H1 (cell line): ENCODE results near the gene CDC14B. TPM values are rescaled to one million over a fixed set of nuclear protein-coding genes. Genes with fewer than 3 reads are reported as not detected.

Source experiments
- CTCF ChIA-PET: fragments of 300-600 bp; sonication (Branson Sonifier 250); formaldehyde crosslinking; loops from one replicate; lab custom pipeline; 2021; ENCODE audit not compliant: partially characterized antibody; lab: Charles Lee
- POLR2A ChIA-PET: fragments of 300-600 bp; sonication (Branson Sonifier 250); formaldehyde crosslinking; loops from one replicate; lab custom pipeline; 2021; ENCODE audit warnings: inconsistent platforms; ENCODE audit not compliant: partially characterized antibody; lab: Charles Lee
- DNase-seq, 2 experiments: peaks; one replicate each; pipeline versions ENCODE4 v3.0.0 to v3.0.0-alpha.2; 2010 to 2022; ENCODE audit warnings: low spot score in 2 of 2, low read depth in 1 of 2, mixed read lengths in 1 of 2
- FAIRE-seq: peaks from 2 replicates; lab custom pipeline; 2011; peaks lifted over from hg19 to GRCh38; lab: Jason Lieb, UNC
- H2AFZ ChIP-seq: 2 replicates; pipeline ENCODE4 v1.8.1; 2012; ENCODE audit warnings: low read length, inconsistent platforms
- H2AK5ac ChIP-seq: 2 replicates; pipeline ENCODE4 v1.6.1; 2013; ENCODE audit warnings: low read depth, low read length
- H2BK120ac ChIP-seq: replicated peaks from 2 replicates; pipeline ENCODE3; 2013; ENCODE audit warnings: low read depth, low read length, inconsistent platforms
- H2BK12ac ChIP-seq: 2 replicates; pipeline ENCODE4 v1.6.1; 2013; ENCODE audit warnings: low read depth, low read length
- H2BK15ac ChIP-seq: 2 replicates; pipeline ENCODE4 v1.6.1; 2013; ENCODE audit warnings: low read length
- H2BK20ac ChIP-seq: 2 replicates; pipeline ENCODE4 v1.6.1; 2013; ENCODE audit warnings: low read length
- H2BK5ac ChIP-seq: 2 replicates; pipeline ENCODE4 v1.6.1; 2013; ENCODE audit warnings: low read depth, low read length
- H3K14ac ChIP-seq: 2 replicates; pipeline ENCODE4 v1.6.1; 2013; ENCODE audit warnings: inconsistent platforms; ENCODE audit not compliant: insufficient read length
- H3K18ac ChIP-seq: 2 replicates; pipeline ENCODE4 v1.6.1; 2013; ENCODE audit warnings: low read length; ENCODE audit errors: extremely low read depth
- H3K23ac ChIP-seq: 2 replicates; pipeline ENCODE4 v1.6.1; 2013; ENCODE audit warnings: inconsistent platforms; ENCODE audit not compliant: insufficient read length
- H3K23me2 ChIP-seq: 2 replicates; pipeline ENCODE4 v1.6.1; 2013; ENCODE audit warnings: low read depth, low read length
- H3K27ac ChIP-seq: 2 replicates; pipeline ENCODE4 v1.6.1; 2011; ENCODE audit warnings: low read depth, low read length, inconsistent platforms
- H3K27me3 ChIP-seq, 4 experiments: replicated peaks in 1 of 4; 1 replicate in 1 of 4; 2 replicates in 3 of 4; pipeline versions ENCODE4 v1.6.1 to v1.8.1; 2011 to 2013; ENCODE audit warnings: low read length in 3 of 4, mild to moderate bottlenecking in 3 of 4, inconsistent platforms in 2 of 4, mixed read lengths in 2 of 4, moderate library complexity in 1 of 4; ENCODE audit not compliant: control insufficient read depth in 3 of 4, insufficient read depth in 3 of 4; ENCODE audit errors: extremely low read depth in 1 of 4
- H3K36me3 ChIP-seq, 4 experiments: 2 replicates each; pipeline versions ENCODE4 v1.6.1 to v1.8.1; 2011 to 2013; ENCODE audit warnings: mild to moderate bottlenecking in 4 of 4, low read length in 3 of 4, moderate library complexity in 2 of 4, control low read depth in 1 of 4, inconsistent platforms in 1 of 4; ENCODE audit not compliant: insufficient read depth in 4 of 4, control insufficient read depth in 2 of 4
- H3K4ac ChIP-seq: replicated peaks from 2 replicates; pipeline ENCODE3; 2013; ENCODE audit warnings: low read length, low read depth, mixed read lengths, inconsistent platforms; ENCODE audit not compliant: insufficient read length
- H3K4me1 ChIP-seq, 4 experiments: replicated peaks in 1 of 4; 1 replicate in 1 of 4; 2 replicates in 3 of 4; pipeline versions ENCODE4 v1.6.1 to v1.8.1; 2011 to 2013; ENCODE audit warnings: low read length in 3 of 4, inconsistent platforms in 2 of 4, mixed read lengths in 1 of 4; ENCODE audit not compliant: insufficient read depth in 4 of 4, control insufficient read depth in 3 of 4
- H3K4me2 ChIP-seq, 2 experiments: 2 replicates each; pipeline versions ENCODE4 v1.6.1 to v1.8.1; 2011 to 2013; ENCODE audit warnings: low read depth in 2 of 2, low read length in 2 of 2, control low read depth in 1 of 2, inconsistent platforms in 1 of 2, mild to moderate bottlenecking in 1 of 2; ENCODE audit not compliant: insufficient read depth in 1 of 2
- H3K4me3 ChIP-seq, 4 experiments: fragments of 200-600, 300-600 bp in 1 of 4; sonication (generic), shearing (Covaris generic), sonication (Bioruptor Twin) in 1 of 4; 2 replicates each; pipeline versions ENCODE4 v1.5.1 to v1.8.1; 2011 to 2016; ENCODE audit warnings: low read length in 4 of 4, low read depth in 3 of 4, control low read depth in 2 of 4, inconsistent platforms in 2 of 4, mild to moderate bottlenecking in 2 of 4, mixed read lengths in 1 of 4, moderate library complexity in 1 of 4; ENCODE audit not compliant: insufficient read depth in 2 of 4; ENCODE audit errors: extremely low read depth in 1 of 4
- H3K56ac ChIP-seq: replicated peaks from 2 replicates; pipeline ENCODE3; 2013; ENCODE audit warnings: low read depth, mild to moderate bottlenecking, mixed read lengths, low read length, inconsistent platforms; ENCODE audit not compliant: insufficient read length
- H3K79me1 ChIP-seq: 2 replicates; pipeline ENCODE4 v1.6.1; 2013; ENCODE audit warnings: low read depth, low read length, control low read depth
- H3K79me2 ChIP-seq, 2 experiments: 2 replicates each; pipeline versions ENCODE4 v1.6.1 to v1.8.1; 2012 to 2013; ENCODE audit warnings: low read length in 2 of 2, mild to moderate bottlenecking in 2 of 2, inconsistent platforms in 1 of 2; ENCODE audit not compliant: insufficient read depth in 2 of 2, control insufficient read depth in 1 of 2
- H3K9ac ChIP-seq, 4 experiments: replicated peaks in 1 of 4; 1 replicate in 1 of 4; 2 replicates in 3 of 4; pipeline versions ENCODE4 v1.6.1 to v1.8.1; 2011 to 2013; ENCODE audit warnings: low read depth in 3 of 4, low read length in 3 of 4, control low read depth in 2 of 4, mild to moderate bottlenecking in 2 of 4, moderate library complexity in 2 of 4, inconsistent platforms in 1 of 4; ENCODE audit errors: extremely low read depth in 1 of 4
- H3K9me3 ChIP-seq, 2 experiments: 2 replicates each; pipeline versions ENCODE4 v1.6.1 to v1.8.1; 2012 to 2013; ENCODE audit warnings: mild to moderate bottlenecking in 2 of 2, moderate library complexity in 2 of 2, control low read depth in 1 of 2, inconsistent platforms in 1 of 2, low read depth in 1 of 2, low read length in 1 of 2, mixed read lengths in 1 of 2; ENCODE audit not compliant: insufficient read depth in 2 of 2
- H4K20me1 ChIP-seq, 2 experiments: replicated peaks in 1 of 2; 2 replicates each; pipeline versions ENCODE3 to v1.8.1; 2011 to 2013; ENCODE audit warnings: inconsistent platforms in 2 of 2, low read length in 2 of 2, mild to moderate bottlenecking in 1 of 2; ENCODE audit not compliant: insufficient read depth in 2 of 2, control insufficient read depth in 1 of 2
- H4K5ac ChIP-seq: 2 replicates; pipeline ENCODE4 v1.6.1; 2013; ENCODE audit warnings: low read length, low read depth, mixed read lengths, inconsistent platforms; ENCODE audit not compliant: insufficient read length
- H4K8ac ChIP-seq: 2 replicates; pipeline ENCODE4 v1.8.0; 2013; ENCODE audit warnings: mild to moderate bottlenecking, moderate library complexity, low read length, inconsistent platforms; ENCODE audit not compliant: insufficient read depth; ENCODE audit errors: extremely low read depth
- H4K91ac ChIP-seq: replicated peaks from 2 replicates; pipeline ENCODE3; 2013; ENCODE audit warnings: low read length, mixed read lengths, inconsistent platforms; ENCODE audit not compliant: insufficient read length
- ASH2L ChIP-seq: fragments of 200-600, 300-600 bp; sonication (generic); IDR thresholded peaks from one replicate; pipeline ENCODE4 v1.7.1; 2017; ENCODE audit warnings: low read length
- KDM1A ChIP-seq: fragments of 200-600, 300-600 bp; sonication (generic); IDR thresholded peaks from 2 replicates; pipeline ENCODE4 v1.7.1; 2016; ENCODE audit warnings: mild to moderate bottlenecking, low read length, borderline replicate concordance
- NANOG ChIP-seq: IDR thresholded peaks from 2 replicates; pipeline ENCODE4 v1.6.1; 2011; ENCODE audit warnings: low read length, low read depth, mild to moderate bottlenecking, inconsistent platforms; ENCODE audit not compliant: insufficient read depth, poor library complexity, severe bottlenecking
- POLR2AphosphoS5 ChIP-seq: IDR thresholded peaks from 2 replicates; pipeline ENCODE4 v1.6.1; 2011; ENCODE audit warnings: low read depth, low read length
- RFX5 ChIP-seq: IDR thresholded peaks from 2 replicates; pipeline ENCODE4 v1.6.1; 2011; ENCODE audit warnings: low read depth, low read length, improper control_type of control experiment, borderline replicate concordance
- TAF1 ChIP-seq: IDR thresholded peaks from 2 replicates; pipeline ENCODE4 v1.6.1; 2011; ENCODE audit warnings: mild to moderate bottlenecking, low read depth, low read length
- YY1 ChIP-seq: IDR thresholded peaks from 2 replicates; pipeline ENCODE4 v1.6.1; 2011; ENCODE audit warnings: low read depth, mild to moderate bottlenecking, low read length
- WGBS, 2 experiments: shearing (Covaris generic) in 1 of 2; methylation state at CpG; one replicate each; pipeline versions ENCODE4 v1.1.6 to v1.1.7; 2013 to 2015; ENCODE audit warnings: low lambda C conversion rate in 2 of 2, mixed read lengths in 2 of 2, inconsistent platforms in 1 of 2, low coverage in 1 of 2, missing lambda C conversion rate in 1 of 2; ENCODE audit not compliant: insufficient replicate concordance in 2 of 2, insufficient coverage in 1 of 2, insufficient read length in 1 of 2; ENCODE audit errors: extremely low coverage in 1 of 2, missing lambda C conversion rate in 1 of 2; 5-methylcytosine and 5-hydroxymethylcytosine counted together
- polyA plus RNA-seq, 7 experiments: library from polyadenylated mRNA; depleted of rRNA in 3 of 7; stranded (reverse) in 5 of 7; unstranded in 2 of 7; fragments of >200 nt in 5 of 7; fragments of 200-250 nt in 2 of 7; gene quantifications; 1 replicate in 5 of 7; 2 replicates in 1 of 7; 4 replicates in 1 of 7; pipeline versions ENCODE4 v1.2.1 to v1.2.3, GENCODE V29; 2011 to 2013; ENCODE audit warnings: missing spikeins in 2 of 7, mixed read lengths in 2 of 7
- total RNA-seq: library from RNA; stranded (reverse); fragmentation: NEBNext Ultra II Directional; extraction: Animal tissue kit (Norgen Biotek cat#: 25700); gene quantifications from 2 replicates; pipeline ENCODE4 v1.2.1, GENCODE V29; 2021

CDC14B gene
- total and polyA plus RNA-seq, 2 of the 8 experiments (the other 6 are each of a cell fraction or from before 2014, with no cell fraction given) = 17.2 to 44.6 TPM

DNA sequence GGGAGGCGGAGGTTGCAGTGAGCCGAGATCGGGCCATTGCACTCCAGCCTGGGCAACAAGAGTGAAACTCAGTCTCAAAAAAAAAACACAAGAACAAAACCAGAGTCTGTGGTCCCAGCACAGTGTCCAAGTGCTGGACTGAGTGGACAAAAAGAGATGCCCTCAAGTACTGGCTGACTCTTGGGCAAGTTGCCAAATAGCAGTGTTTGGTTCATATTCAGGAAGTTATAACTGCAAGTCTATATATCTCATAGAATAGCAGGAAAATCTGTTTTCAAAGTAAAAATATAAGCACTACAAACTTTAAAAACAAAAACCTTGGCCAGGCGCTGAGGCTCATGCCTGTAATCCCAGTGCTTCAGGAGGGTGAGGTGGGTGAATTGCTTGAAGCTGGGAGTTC is 162.4 kb downstream of the CDC14B start:
- H3K56ac ChIP-seq = no peak overlapping the region
- no peak overlapping the region for H2AFZ ChIP-seq
- no peak overlapping the region for H3K14ac ChIP-seq
- H4K20me1 ChIP-seq = peaks cover 0 to 3% of the 10 kb centered on the region in 2 experiments
- H3K23me2 ChIP-seq = no peaks in the 10 kb centered on the region
- no peak overlapping the region for H2BK12ac ChIP-seq
- no peak overlapping the region for H3K4me3 ChIP-seq
- FAIRE-seq (no peak), DNase-seq (no peak)
- TF ChIP-seq TAF1 (no peak), NANOG (no peak), KDM1A (no peak), ASH2L (no peak), YY1 (no peak), RFX5 (no peak), POLR2AphosphoS5 (no peak)
- no peak overlapping the region for H3K4me2 ChIP-seq
- H3K27me3 ChIP-seq = no peaks in the 10 kb centered on the region
- H3K9ac ChIP-seq = no peak overlapping the region
- H3K79me1 ChIP-seq = no peaks in the 10 kb centered on the region; the same call in 1 of the 2 replicates
- ChIA-PET POLR2A (no interaction called here), CTCF (interaction anchor here (1.7 to 1.8 kb wide), 3 partner anchors 9 to 129 kb away, joined by 5 to 7 read pairs (median 6); no protein-coding TSS in a partner anchor)
- no peak overlapping the region for H2BK120ac ChIP-seq
- H4K8ac ChIP-seq = no peak overlapping the region; the same call in 1 of the 2 replicates
- H2BK15ac ChIP-seq = no peak overlapping the region
- no peak overlapping the region for H4K5ac ChIP-seq
- H3K9me3 ChIP-seq = no peaks in the 10 kb centered on the region
- H2BK20ac ChIP-seq = no peak overlapping the region
- H4K91ac ChIP-seq = no peak overlapping the region
- H3K36me3 ChIP-seq = peaks cover 0 to 6% (median 0%) of the 10 kb centered on the region in 4 experiments; a peak in 3 of 8 replicates
- H2AK5ac ChIP-seq = no peak overlapping the region
- no peak overlapping the region for H3K23ac ChIP-seq
- no peak overlapping the region for H3K27ac ChIP-seq
- H3K4me1 ChIP-seq = peaks cover 0 to 6% (median 3%) of the 10 kb centered on the region in 4 experiments; a peak in 3 of 7 replicates
- no peak overlapping the region for H3K18ac ChIP-seq
- H2BK5ac ChIP-seq = no peak overlapping the region
- no peak overlapping the region for H3K4ac ChIP-seq
- peaks cover 0 to 6% of the 10 kb centered on the region in 2 experiments; a peak in 2 of 4 replicates for H3K79me2 ChIP-seq
- WGBS, 2 experiments = 88% methylated on average over 4 of the region's 4 CpGs; no CpG with 5 or more reads in 1 of the 2 experiments
